SKM-1 (cell line): ENCODE results near the gene ATAD2B.
"Not testable (repeated sequence)": the region's sequence is repeated elsewhere in the genome, so short reads cannot be mapped to it uniquely, and the experiment has no call there.

Experiments used
- DNase-seq: peaks from one replicate; lab custom pipeline; 2025; ENCODE audit not compliant: unreplicated experiment; lab: John Stamatoyannopoulos, UW

The ATAD2B gene

GRCh38 chr2:23794234-23794633 lies 132.7 kb downstream of the ATAD2B start:
- no peak for DNase-seq

DNA sequence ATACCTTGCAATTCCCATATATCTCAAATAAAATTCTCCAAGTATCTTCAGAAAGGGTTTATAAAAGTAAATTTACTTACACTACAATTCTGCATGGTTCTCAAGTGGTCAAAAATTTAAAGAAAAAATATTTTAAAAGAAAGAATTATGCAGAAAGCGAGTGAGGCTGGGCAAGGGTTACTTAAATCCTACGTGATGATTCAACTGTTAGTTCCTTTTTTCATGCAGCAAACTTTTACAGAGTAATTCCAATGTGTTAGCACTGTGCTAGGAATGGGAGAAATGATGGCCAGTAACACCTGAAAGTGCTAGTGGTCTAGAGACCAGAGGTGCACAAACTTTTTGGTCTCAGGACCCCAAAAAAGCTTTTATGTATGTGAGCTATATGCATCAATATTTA lies 133.4 kb downstream of the ATAD2B start:
- DNase-seq: no peak

DNA sequence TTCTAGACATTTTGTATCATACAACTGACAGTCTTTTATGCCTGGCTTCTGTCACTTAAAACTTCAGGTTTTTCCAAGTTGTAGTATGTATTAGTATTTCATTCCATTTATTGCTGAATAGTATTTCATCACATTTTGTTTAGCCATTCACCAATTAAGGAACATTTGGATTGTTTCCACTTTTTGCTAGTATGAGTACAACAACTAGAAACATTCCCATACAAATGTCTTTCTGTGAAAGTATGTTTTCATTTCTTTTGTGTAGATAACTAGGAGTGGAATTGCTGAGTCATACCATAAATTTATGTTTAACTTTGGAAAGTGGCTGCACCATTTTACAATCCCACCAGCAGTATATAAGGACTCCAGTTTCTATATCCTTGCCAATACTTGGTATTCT lies 135.9 kb downstream of the ATAD2B start:
- no peak for DNase-seq

- no peak for DNase-seq
Measured at GRCh38 chr2:23789012-23789411, 137.9 kb downstream of the ATAD2B start.

- DNase-seq: no peak
Measured at GRCh38 chr2:23788100-23788499, 138.8 kb downstream of the ATAD2B start.

GRCh38 chr2:23784971-23785370 lies 142.0 kb downstream of the ATAD2B start:
- no peak for DNase-seq

DNA sequence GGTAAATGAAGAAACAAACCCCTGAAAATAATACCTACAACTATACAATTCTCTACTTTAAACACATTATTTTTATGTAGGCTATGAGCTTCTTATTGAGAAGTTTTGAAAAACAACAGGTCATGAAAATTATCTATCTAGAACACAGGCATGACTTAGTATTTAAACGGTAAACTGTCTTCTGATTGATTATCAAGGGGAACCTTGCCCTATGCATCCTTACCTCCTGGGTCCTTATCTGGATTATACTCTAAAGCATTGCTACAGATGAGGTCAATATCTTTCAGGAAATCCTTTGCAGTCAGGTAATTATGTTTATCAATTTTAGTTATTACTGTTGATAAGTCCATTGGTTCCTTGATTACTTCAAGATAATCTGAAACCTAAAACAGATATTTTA lies 144.3 kb downstream of the ATAD2B start:
- no peak for DNase-seq

DNA sequence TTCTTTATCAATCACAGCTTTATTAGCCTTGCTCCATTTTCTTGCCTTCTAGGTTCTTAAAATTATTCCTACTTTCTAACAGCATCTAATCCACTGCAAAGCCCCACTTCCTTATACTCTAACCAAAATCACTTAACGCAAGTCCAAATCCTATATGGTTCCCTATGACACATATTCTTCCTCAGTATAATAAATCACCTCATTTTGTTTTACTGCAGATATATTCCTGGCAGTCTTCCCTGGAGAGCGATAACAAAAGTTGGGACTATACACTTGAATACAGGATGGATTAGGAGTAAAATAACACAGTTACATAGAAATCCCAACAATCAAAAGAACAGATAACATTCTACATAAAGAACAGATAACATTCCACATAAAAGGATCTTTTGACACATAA lies 144.8 kb downstream of the ATAD2B start:
- DNase-seq: no peak

GRCh38 chr2:23780465-23780864 lies 146.5 kb downstream of the ATAD2B start:
- not testable (repeated sequence) for DNase-seq

GRCh38 chr2:23777826-23778225 lies 149.1 kb downstream of the ATAD2B start:
- no peak for DNase-seq

GRCh38 chr2:23776021-23776420 lies 150.9 kb downstream of the ATAD2B start:
- DNase-seq: no peak

- no peak for DNase-seq
Measured at GRCh38 chr2:23772684-23773083, 154.2 kb downstream of the ATAD2B start.

- DNase-seq: no peak
Measured at GRCh38 chr2:23772056-23772455, 154.9 kb downstream of the ATAD2B start.

- no peak for DNase-seq
Measured at GRCh38 chr2:23769364-23769763, 157.6 kb downstream of the ATAD2B start.

- DNase-seq: no peak
Measured at GRCh38 chr2:23767876-23768621, 158.9 kb downstream of the ATAD2B start.

DNA sequence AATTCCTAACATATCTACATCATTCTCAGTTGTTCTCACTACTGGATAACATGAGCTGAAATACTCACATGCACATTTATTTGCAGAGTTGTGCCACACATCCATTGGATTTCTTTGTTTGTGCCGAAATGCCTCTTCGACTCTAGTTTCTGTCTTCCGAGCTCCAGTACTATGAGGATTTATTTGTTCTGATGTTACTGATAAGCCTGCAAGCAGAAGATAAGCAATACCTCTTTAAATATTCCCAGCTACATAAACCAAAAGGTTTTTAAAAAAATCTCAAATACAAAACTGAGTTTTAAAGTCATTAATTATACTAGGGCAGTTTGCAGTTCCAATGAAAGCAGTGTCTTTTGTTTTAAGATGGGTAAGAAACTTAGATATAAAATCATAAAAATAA lies 164.8 kb downstream of the ATAD2B start:
- DNase-seq: no peak

DNA sequence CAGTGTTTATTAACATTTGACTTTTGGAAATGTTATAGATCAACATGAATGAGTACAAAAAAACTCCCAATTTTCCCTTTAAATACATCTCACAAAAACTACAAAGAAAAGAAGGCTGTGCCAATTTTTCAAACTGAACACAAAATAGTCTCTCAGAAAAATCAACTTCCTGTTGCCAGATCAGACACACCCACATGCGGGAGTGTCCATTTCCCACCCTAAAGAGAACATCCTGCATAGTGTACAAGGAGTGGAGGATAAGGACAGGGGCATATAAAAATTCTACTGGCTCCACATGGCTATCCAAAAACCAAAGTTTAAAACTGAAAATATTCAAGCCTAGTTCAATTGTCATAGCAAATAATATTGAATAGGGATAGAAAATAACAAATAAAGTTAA lies 165.3 kb downstream of the ATAD2B start:
- no peak for DNase-seq

- DNase-seq: no peak
Measured at GRCh38 chr2:23760736-23761135, 166.2 kb downstream of the ATAD2B start.

DNA sequence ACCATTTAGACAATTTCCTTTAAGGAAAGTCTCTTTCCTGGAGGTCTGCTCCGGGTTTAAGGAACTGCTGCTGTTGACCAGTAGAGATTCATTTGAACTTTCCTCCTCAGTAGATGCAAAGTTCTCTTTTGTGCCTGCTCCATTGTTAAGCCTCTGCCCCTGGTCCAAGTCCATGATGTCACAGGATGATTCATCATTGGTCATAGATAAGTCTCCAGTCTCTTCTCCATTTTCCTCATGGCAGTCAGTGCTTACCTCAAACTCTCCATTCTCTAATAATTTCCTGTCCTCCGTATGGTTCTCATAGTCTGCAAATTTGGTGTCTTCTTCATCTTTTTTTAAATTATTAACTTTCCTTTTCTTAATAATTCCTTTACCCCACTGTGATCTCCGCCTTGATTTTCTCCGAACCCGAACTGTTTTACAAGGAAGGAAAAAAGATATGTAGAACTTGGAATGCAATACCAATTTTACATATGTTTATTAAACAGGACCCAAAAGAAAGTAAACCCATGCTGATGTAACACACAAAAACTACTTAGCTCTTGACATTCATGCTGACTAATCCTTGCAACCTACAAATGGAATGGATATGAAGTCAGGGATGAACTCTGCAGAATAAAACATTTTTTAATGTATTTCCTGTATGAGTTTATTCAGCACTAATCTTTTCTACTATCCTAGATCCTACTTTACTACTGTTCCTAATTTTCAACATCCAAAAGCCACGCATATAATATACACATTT lies 169.1 kb downstream of the ATAD2B start:
- no peak for DNase-seq

- no peak for DNase-seq
Measured at GRCh38 chr2:23756593-23757292, 170.2 kb downstream of the ATAD2B start.

- no peak for DNase-seq
Measured at GRCh38 chr2:23754970-23755369, 172.0 kb downstream of the ATAD2B start.
